Testis (tissue), 2 donors: ENCODE data around the gene SMAD9.

Experiments used
- CTCF ChIP-seq, 3 experiments: fragments of 450-650 bp in 2 of 3; fragments of 200-600 bp in 1 of 3; sonication (generic) in 1 of 3; IDR thresholded peaks; one replicate each; pipeline ENCODE4 v1.5.1; 2016 to 2019; ENCODE audit warnings: antibody characterized with exemption in 3 of 3, mild to moderate bottlenecking in 2 of 3, moderate library complexity in 1 of 3
- POLR2A ChIP-seq: fragments of 450-650 bp; IDR thresholded peaks from one replicate; pipeline ENCODE4 v1.6.1; 2017; ENCODE audit warnings: antibody characterized with exemption, mild to moderate bottlenecking, moderate library complexity

GRCh38 chr13:36903925-36904595 is 16.0 kb downstream of the SMAD9 start:
- TF ChIP-seq POLR2A (no peak), CTCF (IDR thresholded peaks at IDR 0.05) (no peak)
